Prostate gland (tissue), 2 donors: ENCODE results near the gene ATP9A.

ENCODE experiments used
- CTCF ChIP-seq, 4 experiments: fragments of 200-600 bp in 2 of 4; fragments of 450-650 bp in 2 of 4; sonication (generic) in 2 of 4; IDR thresholded peaks; 1 replicate in 3 of 4; 2 replicates in 1 of 4; pipeline ENCODE4 v1.5.1; 2016 to 2019; ENCODE audit warnings: antibody characterized with exemption in 4 of 4, mild to moderate bottlenecking in 2 of 4, moderate library complexity in 2 of 4
- POLR2A ChIP-seq: fragments of 450-650 bp; IDR thresholded peaks from one replicate; pipeline ENCODE4 v1.6.1; 2016; ENCODE audit warnings: antibody characterized with exemption, mild to moderate bottlenecking

- no peak for TF ChIP-seq CTCF (IDR thresholded peaks at IDR 0.05)
- no peak for TF ChIP-seq POLR2A
Observed at GRCh38 chr20:51811042-51811355, 42.8 kb upstream of the ATP9A start.
